ENCODE measurements around the gene SETD3. TPM values are rescaled to one million over a fixed set of nuclear protein-coding genes. Genes with fewer than 3 reads are reported as not detected.

SETD3 gene
- total RNA-seq, 1 donor: 31.5 TPM

DNA sequence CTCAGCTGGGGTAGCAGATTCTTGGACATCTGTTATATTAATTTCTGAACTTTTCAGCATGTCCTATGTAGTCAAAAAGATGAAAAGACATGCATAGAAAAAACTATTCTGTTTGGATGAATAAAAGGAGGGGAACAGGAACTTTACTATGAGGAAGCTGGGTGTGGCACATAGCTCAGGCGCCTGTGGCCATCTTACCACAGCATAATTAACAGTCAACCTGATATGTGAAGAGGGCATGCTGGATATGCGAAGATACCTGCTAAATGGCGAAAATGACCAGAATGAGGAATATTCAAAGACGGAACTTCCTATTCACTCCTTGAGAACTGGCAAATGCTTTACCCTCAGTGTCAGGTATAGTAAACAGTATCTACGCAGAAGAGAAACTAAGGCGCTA lies 18.4 kb downstream of the SETD3 start:
- DNase-seq (ENCODE audit: low read depth in 2 of 3, low spot score in 2 of 3): no peak

DNA sequence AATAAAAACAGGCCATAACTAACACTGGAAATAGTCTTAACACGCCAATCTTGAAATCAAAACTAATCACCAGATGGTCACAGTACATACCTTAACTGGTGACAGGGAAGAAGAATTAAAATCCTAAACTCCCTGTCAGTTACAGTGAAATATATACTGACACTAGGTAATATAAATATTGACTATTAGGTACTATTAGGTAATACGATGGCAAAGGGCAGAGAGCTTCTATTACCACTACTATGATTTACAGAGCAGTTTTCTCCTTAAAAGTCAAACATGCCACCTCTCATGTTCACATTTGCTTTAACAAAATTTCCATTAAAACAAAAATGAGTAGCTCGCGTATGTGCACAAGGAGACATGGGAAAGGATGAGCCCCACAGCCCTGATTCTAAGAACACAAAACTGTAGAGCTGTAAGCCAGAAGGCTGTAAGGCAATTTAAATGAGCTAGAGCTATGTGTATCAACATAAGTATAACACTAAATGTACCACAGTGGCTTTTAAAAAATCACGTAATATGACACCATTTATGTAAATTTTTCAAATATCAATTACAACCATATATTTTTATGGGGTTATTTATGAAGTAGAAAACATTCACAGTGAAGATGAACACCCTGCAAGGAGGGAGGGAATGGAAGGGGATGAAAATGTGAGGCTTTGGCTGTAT lies 19.1 kb downstream of the SETD3 start:
- no peak for DNase-seq (ENCODE audit: low read depth in 2 of 3, low spot score in 2 of 3)

DNA sequence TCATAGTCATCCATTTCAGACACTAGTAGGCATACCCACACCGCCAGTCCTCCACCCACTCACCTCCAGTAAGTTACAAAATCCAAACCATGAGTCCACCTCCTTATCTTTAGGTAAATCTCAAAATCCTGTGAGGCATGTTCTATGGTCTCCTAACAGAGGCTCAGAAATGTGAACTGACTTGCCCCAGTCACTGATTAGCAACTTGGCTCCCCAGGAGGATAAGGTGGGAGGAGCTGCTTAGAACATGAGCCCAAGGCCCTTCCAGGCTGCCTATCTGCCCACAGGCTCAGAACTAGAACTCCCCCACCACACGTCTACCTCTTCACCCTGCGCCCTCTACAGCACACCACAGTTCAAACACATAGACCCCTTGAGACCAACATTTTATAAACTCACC lies 19.9 kb downstream of the SETD3 start:
- no peak for DNase-seq (ENCODE audit: low read depth in 2 of 3, low spot score in 2 of 3)

DNA sequence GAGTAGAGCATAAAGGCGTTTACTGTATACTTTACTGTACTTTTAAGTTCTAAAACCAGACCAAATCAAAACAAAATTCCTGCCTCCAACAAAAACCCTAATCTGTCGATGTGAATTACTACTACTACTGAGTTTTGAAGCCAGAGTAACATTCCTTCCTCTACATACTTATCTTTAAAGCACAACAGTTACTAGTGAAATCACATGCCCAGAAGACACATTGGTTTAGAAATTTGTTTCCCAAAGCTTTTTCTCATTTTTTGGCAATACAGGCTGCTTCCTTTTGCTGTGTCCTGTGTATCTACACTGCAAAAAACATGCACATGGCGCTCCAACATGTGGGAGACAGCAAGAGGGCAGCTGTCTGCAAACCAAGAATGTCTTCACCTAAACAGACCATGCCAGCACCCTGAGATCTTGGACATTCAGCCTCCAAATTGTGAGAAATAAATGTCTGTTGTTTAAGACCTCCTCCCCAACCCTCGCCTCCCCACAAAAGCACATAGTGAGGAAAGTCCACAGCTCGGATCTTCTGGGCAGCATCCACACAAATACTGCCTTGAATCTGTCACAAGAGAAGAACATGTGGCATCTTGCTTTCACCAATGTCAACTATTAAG lies 21.1 kb downstream of the SETD3 start:
- DNase-seq (ENCODE audit: low read depth in 2 of 3, low spot score in 2 of 3): no peak

DNA sequence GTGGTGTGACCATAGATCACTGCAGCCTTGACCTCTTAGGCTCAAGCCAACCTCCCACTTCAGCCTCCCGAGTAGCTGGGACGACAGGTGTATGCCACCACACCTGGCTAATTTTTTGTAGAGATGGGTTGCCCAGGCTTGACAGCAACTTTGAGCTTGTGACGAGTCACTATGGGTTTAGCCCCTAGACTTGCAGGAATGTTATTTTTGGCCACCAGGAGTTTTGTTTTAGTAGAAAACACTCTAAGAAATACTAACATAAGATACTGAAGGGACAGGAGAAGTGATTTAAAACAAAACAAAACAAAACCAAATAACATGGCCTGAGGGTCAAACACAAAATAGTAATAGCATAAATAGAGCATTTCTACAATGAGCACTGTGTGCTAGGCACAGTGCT lies 26.4 kb downstream of the SETD3 start:
- no peak for DNase-seq (ENCODE audit: low read depth in 2 of 3, low spot score in 2 of 3)

DNA sequence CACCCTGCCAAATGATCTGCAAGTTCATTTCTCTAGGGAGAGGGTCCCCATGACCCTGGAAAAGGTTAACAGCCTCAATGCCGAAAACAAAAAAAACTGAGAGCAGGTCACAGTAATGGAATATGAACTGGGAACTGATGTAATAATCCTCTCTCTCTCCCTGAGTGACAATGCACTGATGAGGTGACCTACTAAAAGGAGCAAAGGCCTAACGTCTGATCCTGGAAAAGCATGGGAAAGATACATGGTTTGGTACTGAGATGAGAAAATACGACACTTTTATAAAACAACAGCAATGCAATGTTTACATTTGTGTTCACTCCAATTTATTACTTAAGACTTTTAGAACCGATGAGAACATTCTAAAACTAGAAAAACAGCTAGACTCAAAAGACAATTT lies 27.7 kb downstream of the SETD3 start:
- DNase-seq (ENCODE audit: low read depth in 2 of 3, low spot score in 2 of 3): no peak

DNA sequence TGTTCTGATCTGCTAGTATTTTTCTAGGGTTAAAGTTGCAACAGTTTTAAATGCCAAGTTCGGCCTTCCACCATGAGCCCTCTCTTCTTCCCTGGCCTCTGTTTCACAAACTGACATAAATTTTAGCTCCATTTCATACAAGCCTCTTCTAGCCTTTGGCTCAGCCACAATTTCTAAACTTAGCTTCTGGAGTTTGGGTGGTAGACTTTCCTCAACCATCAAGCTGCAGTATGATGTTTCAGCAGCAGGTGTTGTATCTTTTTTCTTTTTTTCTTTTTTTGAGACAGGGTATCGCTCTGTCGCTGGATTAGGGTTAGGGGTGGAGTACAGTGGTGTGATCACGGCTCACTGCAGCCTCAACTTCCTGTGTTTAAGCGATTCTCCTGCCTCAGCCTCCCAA lies 29.4 kb downstream of the SETD3 start:
- no peak for DNase-seq (ENCODE audit: low read depth in 2 of 3, low spot score in 2 of 3)

DNA sequence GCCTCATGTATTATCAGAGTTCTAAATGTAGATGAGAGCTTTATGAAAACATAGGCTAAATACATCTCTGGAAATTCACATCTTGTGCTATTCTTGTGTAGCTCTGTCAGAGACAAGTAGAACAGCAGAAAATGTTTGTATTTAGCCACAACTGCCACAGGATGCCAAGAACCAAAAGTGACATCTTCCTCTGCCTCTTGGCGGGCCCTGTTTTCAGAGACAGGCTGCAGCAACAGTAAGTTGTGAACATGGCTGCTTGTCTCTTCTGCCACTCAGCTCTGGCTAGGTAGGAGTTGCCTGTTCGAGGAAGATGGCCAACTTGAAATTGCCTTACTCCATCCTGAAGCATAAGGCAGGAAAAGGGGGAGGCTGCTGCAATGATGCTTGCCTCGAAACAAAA lies 30.4 kb downstream of the SETD3 start:
- DNase-seq (ENCODE audit: low read depth in 2 of 3, low spot score in 2 of 3): no peak

DNA sequence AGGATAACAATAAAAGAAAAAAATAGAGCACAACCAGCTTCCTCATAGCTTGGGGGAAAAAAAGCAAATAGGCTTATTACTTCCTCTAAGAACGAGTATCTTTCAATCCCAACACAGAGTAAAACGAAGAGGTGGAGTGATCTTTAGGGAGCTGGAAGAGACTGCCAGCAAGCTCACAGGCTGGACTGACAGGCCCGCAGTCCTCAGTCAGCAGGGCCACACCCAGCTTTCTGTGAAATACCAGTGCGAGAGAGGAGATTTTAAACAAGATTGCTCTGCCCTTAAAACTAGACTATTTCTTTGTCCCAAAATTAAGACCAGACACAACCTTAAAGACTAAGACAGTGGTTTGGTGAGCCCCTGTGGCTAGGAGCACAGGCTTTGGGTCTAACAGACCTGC lies 32.9 kb downstream of the SETD3 start:
- no peak for DNase-seq (ENCODE audit: low read depth in 2 of 3, low spot score in 2 of 3)

DNA sequence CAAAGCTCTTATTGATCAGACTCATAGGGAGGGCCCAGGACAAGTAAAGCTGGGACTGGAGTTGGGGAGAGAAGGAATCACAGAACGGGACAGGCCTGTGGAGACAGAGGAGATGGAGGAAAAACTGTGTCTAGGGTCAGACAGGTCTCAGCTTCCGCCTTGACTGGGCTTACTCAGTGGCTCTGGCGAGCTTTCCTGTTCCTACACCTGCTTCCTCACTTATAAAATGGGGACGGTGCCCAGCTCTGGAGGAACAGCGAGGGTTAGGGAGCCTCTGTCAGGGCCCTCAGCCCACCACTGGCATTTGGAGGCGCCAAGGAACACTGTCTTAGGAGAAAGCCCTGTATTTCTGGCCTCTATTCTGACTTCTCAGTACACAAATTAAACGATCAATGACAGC lies 34.7 kb downstream of the SETD3 start:
- no peak for DNase-seq (ENCODE audit: low read depth in 2 of 3, low spot score in 2 of 3)

DNA sequence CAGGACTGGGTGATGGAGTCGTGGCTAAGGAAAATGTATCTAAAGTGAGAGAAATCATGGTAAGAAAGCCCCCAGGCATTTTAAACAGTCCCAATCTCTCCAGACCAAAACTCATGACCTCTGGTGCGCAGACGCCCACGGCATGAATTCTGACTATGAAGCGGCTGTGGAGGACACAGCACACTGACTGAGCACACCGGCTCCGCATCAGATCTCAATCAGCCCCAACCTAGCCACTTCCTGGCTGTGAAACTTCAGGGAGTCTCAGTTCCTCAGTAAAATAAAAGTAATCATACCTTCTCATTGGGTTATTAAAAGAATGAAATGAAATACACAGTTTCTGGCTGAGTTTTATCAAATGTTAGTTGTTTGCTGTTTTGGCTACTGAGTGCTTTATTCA lies 38.7 kb downstream of the SETD3 start:
- no peak for DNase-seq (ENCODE audit: low read depth in 2 of 3, low spot score in 2 of 3)

DNA sequence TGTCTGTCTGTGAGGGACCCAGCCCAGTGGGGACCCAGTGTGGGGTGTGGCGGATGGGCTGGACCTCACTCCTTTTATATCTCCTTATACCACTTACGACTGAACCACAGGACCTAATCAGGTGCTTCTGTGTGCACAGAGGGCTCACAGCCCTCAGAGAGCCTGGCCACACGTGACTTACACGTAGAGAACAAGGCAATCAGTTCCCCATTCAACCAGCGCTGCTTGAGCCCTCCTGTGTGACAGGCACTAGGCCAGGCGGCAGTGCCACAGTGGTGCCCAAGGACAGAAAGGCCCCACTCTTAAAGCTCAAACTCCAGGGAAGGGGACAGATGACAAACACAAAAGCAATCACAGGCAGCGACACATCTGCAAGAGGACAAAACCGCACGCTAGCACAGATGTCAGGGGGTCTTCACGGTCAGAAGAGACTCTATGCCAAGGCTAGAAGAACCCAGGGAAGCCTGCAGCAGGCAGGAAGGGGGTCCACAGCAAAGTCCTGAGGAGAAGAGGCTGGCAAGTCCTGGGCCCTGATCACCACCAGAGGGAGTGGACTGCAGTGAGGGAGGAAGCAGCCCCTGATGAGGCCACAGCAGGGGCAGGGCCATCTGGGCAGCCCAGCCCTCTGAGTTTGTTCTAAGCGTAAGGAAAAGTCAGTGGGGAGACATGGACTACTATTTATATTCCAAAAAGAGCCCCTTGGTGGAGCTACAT lies 39.3 kb downstream of the SETD3 start:
- DNase-seq (ENCODE audit: low read depth in 2 of 3, low spot score in 2 of 3): no peak

DNA sequence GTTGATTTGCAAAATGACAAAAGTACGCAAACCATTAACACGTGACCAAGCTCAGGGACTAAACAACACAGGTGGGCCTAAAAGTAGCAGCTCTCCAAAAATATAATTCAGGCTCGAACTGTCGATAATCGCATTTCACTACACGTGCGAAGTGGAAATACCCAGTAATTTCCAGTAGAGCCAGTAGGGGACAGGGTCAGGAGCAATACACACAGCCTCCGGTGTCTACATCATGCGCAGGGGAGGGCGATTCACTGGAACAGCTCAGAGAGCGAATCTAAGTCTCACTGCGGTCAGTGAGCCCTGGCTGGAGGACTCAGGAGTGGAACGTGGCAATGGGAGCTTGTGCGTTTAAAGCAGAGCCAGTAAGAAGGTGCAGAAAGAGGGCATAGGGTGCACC lies 40.4 kb downstream of the SETD3 start:
- DNase-seq (ENCODE audit: low read depth in 2 of 3, low spot score in 2 of 3): no peak

DNA sequence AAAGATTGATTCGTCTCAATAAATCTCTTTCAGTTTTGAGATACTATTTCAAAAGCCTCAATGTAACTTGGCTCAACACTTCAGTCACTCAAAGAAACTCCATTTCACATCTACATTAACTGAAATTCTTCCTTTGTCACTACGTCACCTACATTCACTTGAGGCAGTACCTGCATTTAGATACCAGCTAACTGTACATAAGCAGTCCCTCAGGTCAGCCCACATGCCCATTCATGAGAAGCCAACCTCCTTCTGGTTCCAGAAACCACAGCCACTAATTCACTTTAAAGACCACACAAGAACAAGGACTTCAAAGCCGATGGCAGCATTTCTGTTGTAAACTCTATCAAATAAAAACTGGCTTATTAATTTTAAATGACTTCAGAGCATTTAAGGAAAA lies 43.0 kb downstream of the SETD3 start:
- no peak for DNase-seq (ENCODE audit: low read depth in 2 of 3, low spot score in 2 of 3)

DNA sequence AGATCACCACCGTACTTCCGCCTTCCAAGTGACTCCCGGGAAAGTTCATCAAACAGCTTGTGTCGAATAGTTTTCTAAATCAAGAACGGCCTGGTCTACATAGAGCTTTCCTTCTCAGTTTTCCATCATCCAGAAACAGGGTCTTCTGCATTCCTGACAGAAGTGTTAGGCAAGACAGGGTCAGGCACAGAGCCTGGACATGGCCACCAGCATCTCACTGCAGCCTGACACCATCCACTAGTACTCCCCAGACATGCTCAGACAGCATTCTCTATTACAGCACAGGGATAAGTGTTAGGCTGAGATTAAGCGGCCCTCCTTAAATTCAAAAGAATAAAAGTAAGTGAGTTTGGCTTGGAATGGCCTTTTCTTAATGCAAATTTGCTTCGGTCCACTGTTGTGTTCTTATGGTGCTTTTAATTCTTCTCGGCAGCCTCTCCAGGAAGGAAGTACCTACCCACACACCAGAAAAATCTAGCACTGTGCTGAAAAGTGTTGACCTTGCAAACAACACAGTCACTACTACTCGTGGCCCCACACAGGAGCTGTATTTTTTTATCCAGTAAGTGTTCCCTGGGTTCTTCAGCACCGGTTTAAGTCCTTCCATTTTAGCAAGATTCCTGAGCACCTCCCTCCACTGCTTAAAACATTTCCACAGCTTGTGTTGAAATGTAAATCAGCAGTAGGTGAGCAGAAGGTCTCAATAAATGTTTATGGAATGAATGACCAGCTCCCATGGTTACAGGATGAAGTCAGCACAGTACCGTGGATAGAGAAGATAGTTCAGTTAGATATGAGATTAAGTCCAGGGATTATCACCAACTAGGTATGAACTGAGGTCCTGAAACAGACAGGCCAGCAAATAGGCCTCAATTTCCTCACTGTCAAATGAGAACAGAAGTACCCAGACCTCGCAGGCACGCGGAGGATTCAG lies 44.1 kb downstream of the SETD3 start:
- no peak for DNase-seq (ENCODE audit: low read depth in 2 of 3, low spot score in 2 of 3)

DNA sequence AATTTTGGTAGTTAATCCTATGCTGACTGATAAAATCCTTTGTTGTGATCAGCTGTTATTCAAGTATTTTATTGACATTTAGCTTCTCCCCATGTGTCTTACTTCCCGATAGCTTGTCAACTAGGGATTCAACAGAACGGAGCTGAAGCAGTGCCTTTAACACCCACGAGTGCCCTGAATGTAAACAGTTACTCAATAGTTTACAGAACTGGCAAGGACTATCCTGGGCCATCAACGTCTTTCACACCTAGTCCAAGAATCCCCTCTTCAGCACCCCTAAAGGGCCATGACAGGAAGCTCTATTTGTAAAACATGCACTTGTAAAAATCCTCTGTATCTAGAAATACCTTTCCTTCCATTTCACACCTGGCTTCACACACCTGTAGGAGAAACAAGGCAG lies 45.3 kb downstream of the SETD3 start:
- DNase-seq (ENCODE audit: low read depth in 2 of 3, low spot score in 2 of 3): no peak

DNA sequence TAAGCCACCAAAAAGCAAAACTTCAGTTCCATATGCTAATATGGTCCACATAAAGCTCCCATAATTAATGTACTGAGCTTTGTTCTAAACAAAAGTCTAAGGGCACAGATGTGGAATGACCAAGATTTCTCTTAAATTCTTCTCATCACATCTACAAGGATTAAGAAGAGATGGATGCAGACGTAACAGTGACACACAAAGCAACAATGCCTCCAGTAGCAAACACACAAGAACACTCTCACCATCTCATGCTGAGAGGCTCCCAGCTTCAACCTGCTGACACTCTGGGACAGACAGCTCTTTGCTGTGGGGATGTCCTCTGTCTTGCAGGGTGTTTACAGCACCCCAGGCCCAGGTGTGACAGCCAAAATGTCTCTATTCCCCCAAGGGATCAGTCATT lies 48.2 kb downstream of the SETD3 start:
- no peak for DNase-seq (ENCODE audit: low read depth in 2 of 3, low spot score in 2 of 3)

DNA sequence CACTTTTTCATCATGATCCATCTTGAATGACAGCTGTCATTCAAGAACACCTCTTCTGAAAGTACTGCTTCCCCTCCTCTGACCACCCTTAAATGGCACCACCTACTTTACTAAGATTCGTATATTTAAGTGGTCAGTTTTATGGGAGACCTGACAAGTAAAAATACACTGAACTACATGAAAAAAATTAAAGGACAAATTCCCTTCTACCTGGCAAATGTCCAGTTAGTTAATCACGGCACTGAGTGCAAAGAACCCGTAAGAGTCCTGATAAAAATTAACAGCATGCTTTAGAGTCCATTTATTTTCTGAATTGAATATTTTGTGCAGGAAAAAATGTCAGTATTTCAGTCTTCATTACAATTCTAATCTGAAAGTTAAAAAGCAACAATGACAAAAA lies 48.7 kb downstream of the SETD3 start:
- DNase-seq (ENCODE audit: low read depth in 2 of 3, low spot score in 2 of 3): no peak

DNA sequence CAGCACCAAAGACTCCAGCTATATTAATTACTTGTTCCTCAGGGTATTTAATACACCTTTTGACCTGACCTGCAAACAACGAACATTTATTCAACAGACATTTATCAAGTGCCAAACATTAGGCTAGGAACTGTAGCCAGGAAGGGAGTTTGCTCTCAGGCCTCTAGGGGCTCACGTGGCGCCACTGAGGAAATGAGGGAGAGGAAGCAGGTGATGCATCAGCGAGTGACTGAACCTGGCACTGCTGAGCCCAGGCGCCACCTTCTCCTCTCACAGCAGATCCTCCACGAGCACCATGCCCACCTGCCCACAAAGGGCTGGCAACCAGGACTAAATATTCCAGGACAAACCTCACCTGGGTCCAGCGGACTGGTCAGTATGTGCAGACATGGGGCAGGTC lies 50.2 kb downstream of the SETD3 start:
- DNase-seq (ENCODE audit: low read depth in 2 of 3, low spot score in 2 of 3): peak in 1 of 3 donors; percentile 26

DNA sequence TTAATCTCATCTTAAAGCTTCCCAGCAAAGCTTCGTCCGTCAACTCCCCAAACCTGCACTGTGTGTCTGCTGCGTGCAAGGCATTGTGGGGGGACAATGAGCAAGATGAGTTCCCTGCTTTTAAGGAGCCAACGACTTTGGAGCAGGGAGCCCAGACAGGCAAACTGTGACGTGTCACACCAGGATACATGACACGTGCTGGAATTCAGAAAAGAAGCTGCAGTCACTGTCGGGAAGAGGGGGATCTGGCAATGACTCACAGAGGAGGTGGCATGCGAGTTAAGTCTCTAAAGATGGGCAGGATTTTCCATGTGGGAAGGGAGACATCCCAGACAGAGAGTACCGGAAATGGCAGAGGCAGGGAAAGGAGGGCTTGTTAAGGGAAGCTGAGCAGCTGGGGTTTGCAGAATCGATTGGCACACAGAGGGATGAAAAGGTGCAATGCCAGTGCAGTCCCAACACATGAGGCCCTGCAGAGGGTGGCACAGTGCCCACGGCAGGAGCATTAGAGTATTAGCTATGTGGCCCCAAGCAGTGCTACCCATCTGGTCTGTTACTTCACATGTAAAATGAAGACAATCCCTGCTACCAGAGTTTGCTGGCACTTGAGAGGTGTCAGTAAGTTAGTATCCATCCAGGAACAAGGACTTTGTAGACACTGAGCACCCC lies 52.9 kb downstream of the SETD3 start:
- DNase-seq (ENCODE audit: low read depth in 2 of 3, low spot score in 2 of 3): no peak

Measured in hematopoietic multipotent progenitor cell (in vitro differentiated cells).